ENCODE data around the gene CBY3.
"Not testable (repeated sequence)": the region's sequence is repeated elsewhere in the genome, so short reads cannot be mapped to it uniquely, and the experiment has no call there.

Gene CBY3

DNA sequence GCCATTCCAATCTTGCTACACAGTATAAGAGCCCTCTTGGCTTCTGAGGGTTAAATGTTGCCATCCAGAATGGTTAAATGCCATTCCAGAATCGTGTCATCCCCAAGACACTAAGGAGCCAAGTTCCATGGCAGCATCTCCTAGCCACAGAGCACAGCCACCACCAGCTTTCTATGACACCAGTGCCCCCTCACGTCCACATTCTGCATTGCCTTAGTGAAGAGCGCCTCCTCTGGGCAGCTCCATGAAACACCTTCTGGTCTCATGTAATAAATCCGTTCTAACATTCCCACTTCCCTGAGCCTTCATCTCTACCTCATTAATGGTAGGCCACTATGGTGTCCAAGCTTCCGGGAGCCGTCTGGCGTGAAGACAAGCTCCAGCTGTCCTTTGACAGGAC lies 12.4 kb downstream of the CBY3 start:
- DNase-seq = peak; percentile 14 to 58 (median 23)

DNA sequence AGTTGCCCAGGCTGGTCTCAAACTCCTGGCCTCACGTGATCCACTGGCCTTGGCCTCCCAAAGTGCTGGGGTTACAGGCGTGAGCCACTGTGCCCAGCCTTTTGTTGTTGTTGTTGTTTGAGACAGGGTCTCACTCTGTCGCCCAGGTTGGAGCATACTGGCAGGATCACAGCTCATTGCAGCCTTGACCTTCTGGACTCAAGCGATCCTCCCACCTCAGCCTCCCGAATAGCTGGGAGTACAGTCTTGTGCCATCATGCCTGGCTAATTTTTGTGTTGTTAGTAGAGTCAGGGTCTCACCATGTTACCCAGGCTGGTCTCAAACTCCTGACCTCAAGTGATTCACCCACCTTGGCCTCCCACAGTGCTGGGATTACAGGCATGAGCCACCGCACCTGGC lies 19.2 kb downstream of the CBY3 start:
- DNase-seq = not testable (repeated sequence)

GRCh38 chr5:179658179-179658856 lies 22.5 kb downstream of the CBY3 start:
- DNase-seq = peak in 1 of 5 experiments; percentile 7

- DNase-seq = peak in 1 of 5 experiments; percentile 17
Observed at GRCh38 chr5:179657302-179658178, 23.3 kb downstream of the CBY3 start.

- DNase-seq = not testable (repeated sequence)
Observed at GRCh38 chr5:179653135-179653534, 27.7 kb downstream of the CBY3 start.

DNA sequence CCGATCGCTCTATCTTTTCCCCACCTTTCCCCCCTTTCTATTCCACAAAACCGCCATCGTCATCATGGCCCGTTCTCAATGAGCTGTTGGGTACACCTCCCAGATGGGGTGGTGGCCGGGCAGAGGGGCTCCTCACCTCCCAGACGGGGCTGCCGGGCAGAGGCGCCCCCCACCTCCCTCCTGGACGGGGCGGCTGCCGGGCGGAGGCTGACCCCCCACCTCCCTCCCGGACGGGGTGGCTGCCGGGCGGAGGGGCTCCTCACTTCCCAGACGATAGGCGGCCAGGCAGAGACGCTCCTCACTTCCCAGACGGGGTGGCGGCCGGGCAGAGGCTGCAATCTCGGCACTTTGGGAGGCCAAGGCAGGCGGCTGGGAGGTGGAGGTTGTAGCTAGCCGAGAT lies 30.6 kb downstream of the CBY3 start:
- DNase-seq = not testable (repeated sequence)

DNA sequence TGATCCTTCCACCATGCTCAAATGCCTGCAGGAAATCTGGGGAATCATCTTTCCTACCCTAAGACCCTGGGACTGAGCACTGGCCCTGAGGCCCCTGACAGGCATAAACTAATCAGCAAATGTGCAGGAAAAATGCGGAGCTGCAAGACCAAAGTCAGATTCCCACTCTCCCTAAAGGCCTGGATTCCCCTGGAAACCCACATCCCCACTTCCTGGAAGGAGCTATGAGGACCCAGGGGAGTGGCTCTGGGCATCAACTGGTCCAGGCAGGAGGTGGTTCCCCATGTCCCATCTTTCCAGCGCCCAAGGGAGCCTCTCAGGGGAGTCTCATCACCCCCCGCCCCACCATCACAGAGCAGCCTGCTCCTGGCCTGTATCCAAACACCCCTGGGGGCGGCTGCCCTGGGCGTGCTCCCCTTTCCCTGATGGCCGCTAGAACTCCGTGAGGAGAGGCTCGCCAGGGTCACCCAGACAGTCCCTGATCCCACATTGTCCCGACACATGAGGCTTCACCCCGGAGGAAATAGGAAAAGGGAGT lies 31.6 kb downstream of the CBY3 start:
- not testable (repeated sequence) for DNase-seq

DNA sequence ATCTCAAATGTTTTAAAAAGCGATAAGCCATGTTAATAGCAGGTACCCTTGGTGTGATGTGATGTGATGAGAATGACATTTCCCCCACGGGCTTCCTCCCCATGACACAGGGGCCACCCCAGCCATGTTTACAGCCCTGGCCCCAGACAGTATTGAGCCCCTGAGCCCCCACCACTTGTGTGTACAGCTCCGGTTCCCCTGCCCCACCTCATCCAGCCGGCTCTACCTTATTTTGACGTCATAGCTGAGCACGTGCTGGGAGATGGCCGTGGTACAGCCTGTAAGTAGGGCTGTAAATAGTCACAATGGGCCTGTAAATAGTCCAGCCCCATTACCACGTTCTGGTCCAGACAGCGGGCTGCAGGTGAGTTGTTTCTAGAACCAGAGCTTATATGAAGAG lies 32.4 kb downstream of the CBY3 start:
- DNase-seq = no peak

GRCh38 chr5:179644766-179645165 lies 36.1 kb downstream of the CBY3 start:
- not testable (repeated sequence) for DNase-seq

DNA sequence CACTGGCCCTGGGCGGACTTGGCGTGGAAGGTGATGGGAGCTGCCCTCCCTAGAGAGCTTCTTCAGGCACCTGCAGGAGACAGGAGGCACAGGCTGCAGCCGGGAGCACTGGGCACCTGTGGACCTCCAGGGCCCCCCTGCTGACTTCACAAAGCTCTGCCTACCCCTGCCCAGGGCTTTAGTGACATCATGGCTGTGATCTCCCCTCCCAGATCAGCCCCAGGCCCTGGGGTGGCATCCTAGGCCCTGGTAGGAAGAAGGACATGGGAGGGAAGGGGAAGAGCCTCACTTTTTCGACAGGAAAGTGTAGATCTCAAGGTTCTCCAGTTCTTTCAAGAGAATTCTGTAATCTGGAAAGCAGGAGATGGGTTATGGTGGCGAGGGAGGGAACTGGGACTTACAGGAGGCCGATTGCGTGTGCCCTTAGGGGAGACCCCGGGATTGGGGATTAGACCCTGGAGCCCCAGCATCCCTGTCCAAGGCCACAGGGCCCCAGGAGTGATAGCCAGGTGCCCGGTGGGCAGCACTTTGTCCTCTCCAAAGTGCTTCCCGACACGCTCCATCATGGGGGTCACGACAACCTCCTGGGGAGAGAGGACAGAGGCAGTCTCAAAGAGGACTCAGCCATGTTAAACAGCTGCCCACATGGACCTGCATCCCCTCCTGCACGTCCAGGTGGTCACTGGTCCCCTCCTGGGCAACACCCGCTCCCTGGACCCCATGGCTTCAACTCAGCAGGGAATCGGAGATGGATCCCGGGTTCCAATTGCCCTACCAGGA lies 37.5 kb downstream of the CBY3 start:
- DNase-seq = not testable (repeated sequence)

- DNase-seq = not testable (repeated sequence)
Observed at GRCh38 chr5:179642626-179643025, 38.2 kb downstream of the CBY3 start.

DNA sequence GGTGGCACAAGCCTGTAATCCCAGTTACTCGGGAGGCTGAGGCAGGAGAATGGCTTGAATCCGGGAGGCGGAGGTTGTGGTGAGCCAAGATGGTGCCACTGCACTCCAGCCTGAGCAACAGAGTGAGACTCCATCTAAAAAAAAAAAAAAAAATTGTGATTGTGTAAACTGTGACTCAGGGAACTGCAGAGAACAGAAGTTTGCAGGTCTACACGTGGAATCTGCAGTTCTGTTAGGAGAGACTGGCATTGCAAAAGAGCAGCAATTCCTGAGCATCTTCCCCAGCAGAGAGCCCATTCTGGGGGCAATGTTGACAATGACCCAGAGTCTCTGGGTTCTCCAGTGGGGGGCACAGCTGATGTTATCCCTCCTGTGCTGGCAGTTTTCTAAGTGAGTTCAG lies 39.1 kb downstream of the CBY3 start:
- not testable (repeated sequence) for DNase-seq

- not testable (repeated sequence) for DNase-seq
Observed at GRCh38 chr5:179639296-179639695, 41.5 kb downstream of the CBY3 start.

DNA sequence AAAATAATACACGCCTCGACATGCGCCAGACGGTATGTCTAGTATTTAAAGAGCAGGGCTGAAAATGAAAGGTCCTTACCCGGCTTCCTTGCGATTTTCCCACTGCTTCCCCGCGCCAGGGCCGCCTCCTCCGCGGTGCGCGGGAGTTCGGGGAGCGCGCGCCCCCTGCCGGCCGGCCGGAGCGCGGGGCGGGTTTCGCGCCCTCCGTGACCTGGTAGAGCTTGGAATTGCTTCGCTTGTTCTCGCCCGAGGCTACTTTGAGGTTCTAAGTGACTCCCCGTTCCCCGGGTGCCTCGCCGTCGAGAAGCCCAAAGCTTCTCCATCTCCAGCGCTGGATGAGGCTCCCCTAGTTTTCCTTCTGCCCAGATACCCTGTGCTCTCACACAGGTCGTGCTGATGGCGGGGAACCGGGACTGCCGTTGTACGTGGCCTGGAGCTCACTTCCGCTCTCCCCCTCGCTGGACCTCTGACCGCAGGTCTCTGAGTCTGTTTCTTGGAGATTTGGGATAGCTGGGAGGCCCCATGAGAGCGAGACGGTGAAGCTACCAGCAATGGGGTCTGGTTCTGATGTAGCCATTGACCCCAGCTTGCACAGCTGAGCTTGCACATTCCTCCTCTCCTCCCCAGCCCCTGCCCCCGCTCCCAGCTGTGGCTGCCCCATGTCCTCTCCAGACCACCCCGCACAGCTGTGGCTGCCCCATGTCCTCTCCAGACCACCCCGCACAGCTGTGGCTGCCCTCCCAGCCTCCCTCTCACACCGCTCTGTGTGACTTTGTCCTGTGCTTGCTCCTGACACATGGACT lies 46.3 kb downstream of the CBY3 start:
- not testable (repeated sequence) for DNase-seq

GRCh38 chr5:179633501-179634369 lies 47.1 kb downstream of the CBY3 start:
- DNase-seq = not testable (repeated sequence)
